ENCODE results near the gene SRRM4. TPM values are rescaled to one million over a fixed set of nuclear protein-coding genes. Genes with fewer than 3 reads are reported as not detected.

The SRRM4 gene
- polyA plus RNA-seq, 1 donor (not counting 4 experiments of a cell fraction or from before 2014, with no cell fraction given) = not detected

DNA sequence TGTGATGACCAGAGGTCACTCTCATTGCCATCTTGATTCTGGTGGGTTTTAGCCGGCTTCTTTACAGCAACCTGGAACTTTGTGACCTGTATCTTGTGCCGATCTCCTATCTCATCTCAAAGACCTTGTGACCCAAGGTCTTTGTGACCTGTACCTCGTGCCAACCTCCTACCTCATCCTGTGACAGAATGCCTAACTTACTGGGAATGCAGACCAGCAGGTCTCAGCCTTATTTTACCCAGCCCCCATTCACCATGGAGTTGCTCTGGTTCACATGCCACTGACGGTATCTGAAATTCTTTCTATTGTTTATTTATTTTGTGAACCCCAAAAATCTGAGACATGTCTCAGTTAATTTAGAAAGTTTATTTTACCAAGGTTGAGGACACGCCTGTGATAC, 189.9 kb downstream of the SRRM4 start:
- no peak overlapping the region for H3K27ac ChIP-seq (ENCODE audit: control insufficient read depth, insufficient read depth, low read length)
- H4K20me1 ChIP-seq (ENCODE audit: control insufficient read depth, extremely low read depth, insufficient read depth, low read length) = no peaks in the 10 kb centered on the region
- TF ChIP-seq EZH2 (IDR thresholded peaks at IDR 0.05; ENCODE audit: low read length) = no peak
- TF ChIP-seq, protein P1, sequence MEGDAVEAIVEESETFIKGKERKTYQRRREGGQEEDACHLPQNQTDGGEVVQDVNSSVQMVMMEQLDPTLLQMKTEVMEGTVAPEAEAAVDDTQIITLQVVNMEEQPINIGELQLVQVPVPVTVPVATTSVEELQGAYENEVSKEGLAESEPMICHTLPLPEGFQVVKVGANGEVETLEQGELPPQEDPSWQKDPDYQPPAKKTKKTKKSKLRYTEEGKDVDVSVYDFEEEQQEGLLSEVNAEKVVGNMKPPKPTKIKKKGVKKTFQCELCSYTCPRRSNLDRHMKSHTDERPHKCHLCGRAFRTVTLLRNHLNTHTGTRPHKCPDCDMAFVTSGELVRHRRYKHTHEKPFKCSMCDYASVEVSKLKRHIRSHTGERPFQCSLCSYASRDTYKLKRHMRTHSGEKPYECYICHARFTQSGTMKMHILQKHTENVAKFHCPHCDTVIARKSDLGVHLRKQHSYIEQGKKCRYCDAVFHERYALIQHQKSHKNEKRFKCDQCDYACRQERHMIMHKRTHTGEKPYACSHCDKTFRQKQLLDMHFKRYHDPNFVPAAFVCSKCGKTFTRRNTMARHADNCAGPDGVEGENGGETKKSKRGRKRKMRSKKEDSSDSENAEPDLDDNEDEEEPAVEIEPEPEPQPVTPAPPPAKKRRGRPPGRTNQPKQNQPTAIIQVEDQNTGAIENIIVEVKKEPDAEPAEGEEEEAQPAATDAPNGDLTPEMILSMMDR (optimal IDR thresholded peaks at IDR 0.05 in 1 of 3, IDR thresholded peaks at IDR 0.05 in 1 of 3, conservative IDR thresholded peaks at IDR 0.05 in 1 of 3; ENCODE audit: extremely low read depth in 1 of 3, insufficient read depth in 2 of 3, low read length in 3 of 3) = no peak
- no peaks in the 10 kb centered on the region for H3K79me2 ChIP-seq (ENCODE audit: control insufficient read depth, insufficient read depth, low read length)
- no peaks in the 10 kb centered on the region for H3K27me3 ChIP-seq (ENCODE audit: control insufficient read depth, extremely low read depth, insufficient read depth, low read length)
- H3K4me1 ChIP-seq (ENCODE audit: control insufficient read depth, extremely low read depth, insufficient read depth, low read length) = no peaks in the 10 kb centered on the region
- no peak overlapping the region for H3K9ac ChIP-seq (ENCODE audit: control insufficient read depth, extremely low read depth, insufficient read depth, low read length)
- DNase-seq (ENCODE audit: low read depth, low spot score) (no peak), FAIRE-seq (no peak)
- no peak overlapping the region for H3K4me3 ChIP-seq (ENCODE audit: control insufficient read depth in 2 of 3, extremely low read depth in 1 of 3, insufficient read depth in 2 of 3, low read depth in 1 of 3, low read length in 3 of 3)
- no peaks in the 10 kb centered on the region for H3K36me3 ChIP-seq (ENCODE audit: control insufficient read depth in 2 of 2, extremely low read depth in 1 of 2, insufficient read depth in 2 of 2, low read length in 2 of 2)
- H3K9me1 ChIP-seq (ENCODE audit: control insufficient read depth, extremely low read depth, insufficient read depth, low read length) = no peaks in the 10 kb centered on the region
- H3K9me3 ChIP-seq (ENCODE audit: control insufficient read depth, low read depth, low read length) = no peaks in the 10 kb centered on the region
- H2AFZ ChIP-seq (ENCODE audit: control insufficient read depth, low read length) = no peak overlapping the region
- dilution Hi-C loops (cut with MboI; ENCODE audit: extremely low pct_ligation_motif_present, low sequenced_read_pairs) = no loop called here
- no peak overlapping the region for H3K4me2 ChIP-seq (ENCODE audit: control insufficient read depth, extremely low read depth, insufficient read depth, low read depth, low read length)

DNA sequence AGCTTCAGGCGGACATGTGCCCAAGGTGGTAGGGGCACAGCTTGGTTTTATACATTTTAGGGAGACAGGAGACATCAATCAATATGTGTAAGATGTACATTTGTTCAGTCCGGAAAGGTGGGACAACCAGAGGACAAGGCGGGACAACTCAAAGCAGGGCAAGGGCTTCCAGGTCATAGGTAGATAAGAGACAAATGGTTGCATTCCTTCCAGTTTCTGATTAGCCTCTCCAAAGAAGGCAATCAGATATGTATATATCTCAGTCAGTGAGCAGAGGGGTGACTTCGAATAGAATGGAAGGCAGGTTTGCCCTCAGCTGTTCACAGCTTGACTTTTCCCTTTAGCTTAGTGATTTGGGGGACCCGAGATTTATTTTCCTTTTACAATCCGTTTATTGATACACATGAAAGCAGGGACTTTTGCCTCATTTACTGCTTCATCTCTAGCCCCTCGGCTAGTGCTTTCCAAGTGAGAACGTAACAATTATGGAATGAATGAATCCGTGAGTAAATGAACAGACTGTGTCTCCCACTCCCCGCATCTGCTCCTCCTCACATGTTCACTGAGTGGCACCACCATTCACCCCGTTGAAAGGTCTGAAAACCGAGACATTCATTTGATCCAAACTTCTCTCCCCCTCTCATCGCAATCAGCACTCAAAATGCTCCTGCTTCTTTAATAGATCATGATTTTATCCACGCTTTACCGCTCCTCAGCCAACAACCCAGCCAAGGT, 190.5 kb downstream of the SRRM4 start:
- dilution Hi-C loops (cut with MboI; ENCODE audit: extremely low pct_ligation_motif_present, low sequenced_read_pairs) = no loop called here
- no peak for FAIRE-seq
- DNase-seq (ENCODE audit: low read depth, low spot score) = no peak
- no peaks in the 10 kb centered on the region for H3K36me3 ChIP-seq (ENCODE audit: control insufficient read depth in 2 of 2, extremely low read depth in 1 of 2, insufficient read depth in 2 of 2, low read length in 2 of 2)
- H3K4me1 ChIP-seq (ENCODE audit: control insufficient read depth, extremely low read depth, insufficient read depth, low read length) = peaks cover 3% of the 10 kb centered on the region
- H3K9ac ChIP-seq (ENCODE audit: control insufficient read depth, extremely low read depth, insufficient read depth, low read length) = no peak overlapping the region
- H4K20me1 ChIP-seq (ENCODE audit: control insufficient read depth, extremely low read depth, insufficient read depth, low read length) = no peaks in the 10 kb centered on the region
- no peak overlapping the region for H3K4me2 ChIP-seq (ENCODE audit: control insufficient read depth, extremely low read depth, insufficient read depth, low read depth, low read length)
- TF ChIP-seq, protein P1 (optimal IDR thresholded peaks at IDR 0.05 in 1 of 3, IDR thresholded peaks at IDR 0.05 in 1 of 3, conservative IDR thresholded peaks at IDR 0.05 in 1 of 3; ENCODE audit: extremely low read depth in 1 of 3, insufficient read depth in 2 of 3, low read length in 3 of 3) = no peak
- no peak for TF ChIP-seq EZH2 (IDR thresholded peaks at IDR 0.05; ENCODE audit: low read length)
- no peak overlapping the region for H3K4me3 ChIP-seq (ENCODE audit: control insufficient read depth in 2 of 3, extremely low read depth in 1 of 3, insufficient read depth in 2 of 3, low read depth in 1 of 3, low read length in 3 of 3)
- no peaks in the 10 kb centered on the region for H3K27me3 ChIP-seq (ENCODE audit: control insufficient read depth, extremely low read depth, insufficient read depth, low read length)
- H3K79me2 ChIP-seq (ENCODE audit: control insufficient read depth, insufficient read depth, low read length) = no peaks in the 10 kb centered on the region
- H3K9me3 ChIP-seq (ENCODE audit: control insufficient read depth, low read depth, low read length) = no peaks in the 10 kb centered on the region
- H3K27ac ChIP-seq (ENCODE audit: control insufficient read depth, insufficient read depth, low read length) = no peak overlapping the region
- H2AFZ ChIP-seq (ENCODE audit: control insufficient read depth, low read length) = no peak overlapping the region
- no peaks in the 10 kb centered on the region for H3K9me1 ChIP-seq (ENCODE audit: control insufficient read depth, extremely low read depth, insufficient read depth, low read length)

Measured in keratinocyte (primary cell).